NCI-H69 (cell line): Measurements from ENCODE around the gene KRT72.

Experiments
- DNase-seq: peaks from one replicate; lab custom pipeline; 2025; lab: John Stamatoyannopoulos, UW

The KRT72 gene

GRCh38 chr12:52541709-52542108 is 59.6 kb downstream of the KRT72 start:
- no peak for DNase-seq

DNA sequence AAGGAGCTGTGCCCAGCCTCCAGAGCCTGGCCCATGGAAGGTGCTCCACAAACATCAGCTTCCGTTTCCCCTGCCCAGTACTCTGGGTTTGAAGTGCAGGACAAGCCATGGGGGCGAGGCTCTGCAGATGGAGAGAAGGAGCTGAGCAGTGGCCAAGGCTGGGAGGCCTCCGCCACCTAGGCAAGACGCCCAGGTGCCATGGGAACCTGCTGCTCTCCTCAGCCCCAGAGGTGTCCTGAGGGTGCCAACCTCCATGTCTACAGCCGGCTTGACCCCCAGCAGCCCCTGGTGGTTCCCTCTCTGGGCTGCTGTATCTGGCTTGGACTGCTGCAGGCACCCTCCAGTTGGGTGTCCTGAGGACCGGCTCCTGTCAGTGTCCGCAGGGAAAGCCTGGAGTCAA is 60.7 kb downstream of the KRT72 start:
- DNase-seq = no peak

GRCh38 chr12:52539821-52540173 is 61.5 kb downstream of the KRT72 start:
- DNase-seq = no peak

DNA sequence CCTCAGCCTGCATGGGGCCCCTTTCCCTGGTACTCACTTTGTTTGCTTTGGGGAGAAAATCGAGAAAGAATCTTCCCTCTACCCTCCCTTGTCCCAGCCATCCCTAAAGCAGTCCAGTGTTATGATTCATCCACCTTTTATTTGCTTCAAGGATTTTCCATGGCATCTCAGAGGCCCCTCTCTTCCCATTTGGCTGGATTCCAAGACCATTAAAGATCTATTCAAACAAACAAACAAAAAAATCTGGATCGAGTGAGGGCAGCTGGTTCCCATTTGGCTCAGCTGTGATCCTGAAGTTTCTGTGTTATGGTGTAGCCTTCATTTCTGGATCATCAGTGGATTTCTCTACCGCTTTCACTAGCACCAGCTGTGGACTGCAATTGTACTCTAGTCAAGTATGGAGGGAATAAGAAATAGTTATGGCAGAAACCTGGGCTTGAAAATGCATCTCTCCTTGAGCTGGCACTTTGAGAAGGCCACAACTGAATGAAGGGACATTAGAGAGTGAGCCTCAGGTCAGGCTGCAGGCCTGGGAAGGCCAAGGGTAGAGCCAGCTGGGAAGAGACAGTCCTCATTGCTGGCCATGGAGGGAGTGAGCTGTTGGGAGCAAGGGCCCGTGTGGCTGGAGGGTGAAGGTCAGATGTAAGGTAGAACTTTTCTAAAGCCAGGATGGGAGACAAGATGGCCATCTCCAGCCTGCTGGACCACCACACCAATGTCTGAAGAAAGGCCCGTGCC is 62.0 kb downstream of the KRT72 start:
- peak; percentile 76 for DNase-seq

DNA sequence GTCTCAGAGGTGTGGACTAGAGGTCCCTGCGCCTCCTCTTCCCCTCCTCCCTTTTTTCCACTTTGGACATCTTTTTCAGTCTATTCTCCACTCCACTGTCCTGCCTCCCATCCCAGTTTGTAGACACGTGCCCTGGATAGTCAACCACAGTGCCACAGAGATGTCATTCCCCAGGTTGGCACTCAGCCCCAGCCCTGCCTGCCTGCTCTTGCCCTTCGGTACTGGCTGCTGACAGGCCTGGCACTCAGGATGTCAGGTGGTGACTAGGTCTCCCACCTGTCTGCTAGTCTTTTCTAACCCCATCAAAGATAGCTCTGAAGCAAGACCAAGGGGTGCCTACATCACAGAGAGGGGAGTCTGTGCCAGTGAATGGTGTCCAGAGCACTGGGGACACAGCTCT is 64.2 kb downstream of the KRT72 start:
- DNase-seq = no peak
